ENCODE measurements around the gene B4GALNT3. TPM values are rescaled to one million over a fixed set of nuclear protein-coding genes. Genes with fewer than 3 reads are reported as not detected.
A peak's percentile ranks its signal among the peaks of the same experiment; 100 is the strongest.

The B4GALNT3 gene
- total RNA-seq, 4 donors from 2014 or later, result 0.20 to 1.9 (median 0.82) TPM

- ATAC-seq (peak; percentile 35 to 65), DNase-seq (peak; percentile 5 to 62)
- Histone ChIP-seq H3K4me1 (peaks cover 8 to 26% of the 10 kb centered on the region in 2 donors), H3K27ac (peak overlapping the region in 3 of 4 donors; percentile 27 to 75 (median 74)), H3K27me3 (no peaks in the 10 kb centered on the region), H3K36me3 (no peaks in the 10 kb centered on the region), H3K4me3 (no peak overlapping the region), H3K9me3 (no peaks in the 10 kb centered on the region)
- in situ Hi-C loops (cut with MboI; ENCODE audit: low sequenced_read_pairs in 4 of 4) (no loop called here), intact Hi-C loops (cut with DNase I; ENCODE audit: low total_unique reads) (loop anchor here (5.0 kb wide), 1 partner anchor 40 kb away; no protein-coding TSS in a partner anchor)
- TF ChIP-seq CTCF (IDR thresholded peaks at IDR 0.05 in 4 of 5, conservative IDR thresholded peaks at IDR 0.05 in 1 of 5), result no peak
- TF ChIP-seq POLR2A (IDR thresholded peaks at IDR 0.05), result no peak
Observed at GRCh38 chr12:501722-502447, 42.1 kb downstream of the B4GALNT3 start.

GRCh38 chr12:503111-503761, 43.5 kb downstream of the B4GALNT3 start:
- intact Hi-C loops (cut with DNase I; ENCODE audit: low total_unique reads) (loop anchor here (5.0 kb wide), 1 partner anchor 41 kb away; no protein-coding TSS in a partner anchor), in situ Hi-C loops (cut with MboI; ENCODE audit: low sequenced_read_pairs in 4 of 4) (no loop called here)
- ATAC-seq (peak; percentile 71 to 81), DNase-seq (peak in 1 of 2 donors; percentile 27)
- no peaks in the 10 kb centered on the region for H3K36me3 ChIP-seq
- no peak overlapping the region for H3K4me3 ChIP-seq
- peak overlapping the region; percentile 22 to 75 (median 48) for H3K27ac ChIP-seq
- no peaks in the 10 kb centered on the region for H3K27me3 ChIP-seq
- TF ChIP-seq CTCF (IDR thresholded peaks at IDR 0.05 in 4 of 5, conservative IDR thresholded peaks at IDR 0.05 in 1 of 5) (no peak), POLR2A (IDR thresholded peaks at IDR 0.05) (no peak)
- H3K4me1 ChIP-seq, result peaks cover 8 to 26% of the 10 kb centered on the region in 2 donors
- H3K9me3 ChIP-seq, result no peaks in the 10 kb centered on the region

- Histone ChIP-seq H3K36me3 (no peaks in the 10 kb centered on the region), H3K4me3 (no peak overlapping the region), H3K4me1 (peaks cover 8 to 26% of the 10 kb centered on the region in 2 donors), H3K27ac (no peak overlapping the region), H3K27me3 (no peaks in the 10 kb centered on the region), H3K9me3 (no peaks in the 10 kb centered on the region)
- in situ Hi-C loops (cut with MboI; ENCODE audit: low sequenced_read_pairs in 4 of 4), result no loop called here
- DNase-seq (no peak), ATAC-seq (no peak)
- intact Hi-C loops (cut with DNase I; ENCODE audit: low total_unique reads), result no loop called here
- TF ChIP-seq POLR2A (IDR thresholded peaks at IDR 0.05) (no peak), CTCF (IDR thresholded peaks at IDR 0.05 in 4 of 5, conservative IDR thresholded peaks at IDR 0.05 in 1 of 5) (no peak)
Observed at GRCh38 chr12:505221-505620, 45.5 kb downstream of the B4GALNT3 start.

- no peaks in the 10 kb centered on the region for H3K36me3 ChIP-seq
- H3K9me3 ChIP-seq, result no peaks in the 10 kb centered on the region
- in situ Hi-C loops (cut with MboI; ENCODE audit: low sequenced_read_pairs in 4 of 4) (no loop called here), intact Hi-C loops (cut with DNase I; ENCODE audit: low total_unique reads) (no loop called here)
- no peak for ATAC-seq
- H3K4me3 ChIP-seq, result no peak overlapping the region
- H3K27me3 ChIP-seq, result no peaks in the 10 kb centered on the region
- H3K27ac ChIP-seq, result no peak overlapping the region
- TF ChIP-seq POLR2A (IDR thresholded peaks at IDR 0.05) (no peak), CTCF (IDR thresholded peaks at IDR 0.05 in 4 of 5, conservative IDR thresholded peaks at IDR 0.05 in 1 of 5) (no peak)
- DNase-seq, result no peak
- peaks cover 8 to 16% of the 10 kb centered on the region in 2 donors for H3K4me1 ChIP-seq
Observed at GRCh38 chr12:507391-507796, 47.7 kb downstream of the B4GALNT3 start.

All from gastrocnemius medialis (tissue), 4 donors.